ENCODE results near the gene CA6. TPM values are rescaled to one million over a fixed set of nuclear protein-coding genes. Genes with fewer than 3 reads are reported as not detected.
"Not testable (repeated sequence)": the region's sequence is repeated elsewhere in the genome, so short reads cannot be mapped to it uniquely, and the experiment has no call there.

CA6 gene
- total RNA-seq, 4 donors from 2014 or later: not detected

DNA sequence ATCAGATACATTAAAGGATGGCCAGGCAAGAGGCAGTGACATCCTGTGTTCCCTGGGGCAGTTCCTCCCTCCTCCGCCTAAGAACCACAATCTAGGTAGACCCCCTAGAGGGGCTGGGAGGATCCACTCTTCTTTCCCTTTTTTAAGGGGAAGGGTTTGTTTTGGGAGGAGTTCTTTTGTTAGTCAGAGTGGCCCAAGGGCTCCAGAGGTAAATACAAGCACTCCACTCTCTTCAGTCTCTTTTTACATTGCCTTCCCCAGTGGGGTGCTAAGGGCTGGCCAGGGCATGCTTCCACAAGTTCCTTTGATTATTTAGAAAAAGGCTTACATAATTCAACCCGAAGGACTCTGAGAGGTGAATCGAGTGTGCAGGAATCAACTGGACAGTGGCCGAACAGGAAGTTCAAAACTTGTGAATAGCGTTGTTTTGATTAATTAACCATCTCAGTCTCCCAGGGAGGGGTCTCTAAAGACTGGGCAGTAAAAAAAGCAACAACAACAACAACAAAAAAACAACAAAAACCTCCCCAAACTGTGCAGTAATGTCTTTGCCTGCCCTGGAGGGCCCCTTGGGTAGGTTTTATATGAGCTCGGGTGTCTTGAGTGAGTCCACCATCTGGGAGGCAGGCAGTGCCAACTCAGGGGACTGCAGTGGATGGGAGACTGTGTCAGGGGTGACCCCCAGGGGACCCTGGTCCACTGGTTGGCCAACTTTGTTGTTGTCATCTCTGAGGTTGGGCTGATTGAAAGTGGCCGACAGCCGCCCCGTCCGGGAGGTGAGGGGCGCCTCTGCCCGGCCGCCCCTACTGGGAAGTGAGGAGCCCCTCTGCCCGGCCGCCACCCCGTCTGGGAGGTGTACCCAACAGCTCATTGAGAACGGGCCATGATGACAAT is 34.0 kb upstream of the CA6 start:
- Histone ChIP-seq H3K4me3 (no peak overlapping the region), H3K9me3 (no peaks in the 10 kb centered on the region), H3K36me3 (no peaks in the 10 kb centered on the region), H3K4me1 (no peaks in the 10 kb centered on the region), H3K27me3 (no peaks in the 10 kb centered on the region), H3K27ac (no peak overlapping the region)
- TF ChIP-seq, protein P1, sequence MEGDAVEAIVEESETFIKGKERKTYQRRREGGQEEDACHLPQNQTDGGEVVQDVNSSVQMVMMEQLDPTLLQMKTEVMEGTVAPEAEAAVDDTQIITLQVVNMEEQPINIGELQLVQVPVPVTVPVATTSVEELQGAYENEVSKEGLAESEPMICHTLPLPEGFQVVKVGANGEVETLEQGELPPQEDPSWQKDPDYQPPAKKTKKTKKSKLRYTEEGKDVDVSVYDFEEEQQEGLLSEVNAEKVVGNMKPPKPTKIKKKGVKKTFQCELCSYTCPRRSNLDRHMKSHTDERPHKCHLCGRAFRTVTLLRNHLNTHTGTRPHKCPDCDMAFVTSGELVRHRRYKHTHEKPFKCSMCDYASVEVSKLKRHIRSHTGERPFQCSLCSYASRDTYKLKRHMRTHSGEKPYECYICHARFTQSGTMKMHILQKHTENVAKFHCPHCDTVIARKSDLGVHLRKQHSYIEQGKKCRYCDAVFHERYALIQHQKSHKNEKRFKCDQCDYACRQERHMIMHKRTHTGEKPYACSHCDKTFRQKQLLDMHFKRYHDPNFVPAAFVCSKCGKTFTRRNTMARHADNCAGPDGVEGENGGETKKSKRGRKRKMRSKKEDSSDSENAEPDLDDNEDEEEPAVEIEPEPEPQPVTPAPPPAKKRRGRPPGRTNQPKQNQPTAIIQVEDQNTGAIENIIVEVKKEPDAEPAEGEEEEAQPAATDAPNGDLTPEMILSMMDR (IDR thresholded peaks at IDR 0.05): no peak
- no peak for TF ChIP-seq POLR2A (IDR thresholded peaks at IDR 0.05)
- no peak for DNase-seq

DNA sequence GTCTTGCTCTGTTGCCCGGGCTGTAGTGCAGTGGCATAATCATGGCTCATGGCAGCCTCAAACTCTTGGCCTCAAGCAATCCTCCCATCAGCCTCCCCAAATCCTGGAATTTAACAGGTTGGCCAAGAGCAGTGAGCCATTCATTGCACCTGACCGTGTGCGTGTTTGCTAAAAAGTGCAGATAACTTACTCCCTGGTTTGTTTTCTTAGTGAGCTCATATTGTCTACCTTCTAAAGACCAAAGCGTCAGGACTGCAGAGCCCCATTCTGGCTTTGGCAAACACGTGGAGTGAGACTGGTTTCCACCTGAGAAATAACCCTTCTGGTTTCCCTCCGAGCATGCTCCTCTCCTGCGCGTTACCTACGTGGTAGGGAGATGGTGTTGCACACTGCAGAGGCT is 32.2 kb upstream of the CA6 start:
- no peak overlapping the region for H3K4me3 ChIP-seq
- DNase-seq: no peak
- TF ChIP-seq, protein P1 (IDR thresholded peaks at IDR 0.05): no peak
- no peak for TF ChIP-seq POLR2A (IDR thresholded peaks at IDR 0.05)
- no peak overlapping the region for H3K27ac ChIP-seq
- no peaks in the 10 kb centered on the region for H3K4me1 ChIP-seq
- no peaks in the 10 kb centered on the region for H3K27me3 ChIP-seq
- no peaks in the 10 kb centered on the region for H3K9me3 ChIP-seq
- no peaks in the 10 kb centered on the region for H3K36me3 ChIP-seq

DNA sequence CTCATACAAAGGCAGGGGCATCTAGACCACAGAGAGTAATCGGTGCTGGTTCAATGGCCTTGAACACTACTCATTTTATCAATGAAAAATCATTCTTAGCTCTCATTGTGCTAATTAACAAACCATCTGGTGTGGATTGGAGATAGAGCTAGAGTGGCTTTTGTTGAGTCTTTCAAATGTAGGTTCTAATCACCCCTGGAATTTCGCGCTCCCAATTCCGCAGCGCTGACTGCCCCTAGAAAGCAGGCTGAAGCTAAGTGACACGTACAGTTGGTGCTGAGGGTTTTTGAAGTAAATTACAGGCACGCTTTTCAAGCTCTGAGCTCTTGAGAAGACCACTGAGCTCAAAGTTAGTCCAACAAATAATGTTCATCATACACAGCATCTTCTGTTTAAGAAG is 31.2 kb upstream of the CA6 start:
- no peak for DNase-seq
- no peak for TF ChIP-seq POLR2A (IDR thresholded peaks at IDR 0.05)
- TF ChIP-seq, protein P1 (IDR thresholded peaks at IDR 0.05): no peak
- Histone ChIP-seq H3K4me3 (no peak overlapping the region), H3K4me1 (no peaks in the 10 kb centered on the region), H3K36me3 (no peaks in the 10 kb centered on the region), H3K27me3 (no peaks in the 10 kb centered on the region), H3K27ac (no peak overlapping the region), H3K9me3 (no peaks in the 10 kb centered on the region)

DNA sequence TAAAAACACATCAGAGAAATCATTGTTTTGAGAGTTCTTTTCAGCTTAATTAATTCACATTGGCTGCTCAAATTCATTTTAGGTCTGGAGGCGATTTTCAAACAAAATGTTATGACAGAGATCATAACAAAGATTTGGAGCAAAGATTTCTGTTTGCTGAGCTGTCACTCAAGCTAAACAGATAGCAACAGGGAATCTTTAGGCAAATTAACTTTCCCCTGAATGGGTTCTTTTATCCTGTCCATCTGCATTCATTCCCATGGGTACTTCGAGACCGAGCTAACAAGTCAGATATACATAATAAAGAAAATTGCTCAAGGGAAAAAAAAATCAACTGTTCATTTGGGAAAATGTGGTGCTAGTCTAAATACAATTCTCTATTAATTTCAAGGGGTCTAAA is 30.2 kb upstream of the CA6 start:
- H3K27ac ChIP-seq: no peak overlapping the region
- TF ChIP-seq, protein P1 (IDR thresholded peaks at IDR 0.05): no peak
- TF ChIP-seq POLR2A (IDR thresholded peaks at IDR 0.05): no peak
- H3K4me3 ChIP-seq: no peak overlapping the region
- DNase-seq: no peak
- no peaks in the 10 kb centered on the region for H3K4me1 ChIP-seq
- H3K36me3 ChIP-seq: no peaks in the 10 kb centered on the region
- no peaks in the 10 kb centered on the region for H3K9me3 ChIP-seq
- H3K27me3 ChIP-seq: no peaks in the 10 kb centered on the region

DNA sequence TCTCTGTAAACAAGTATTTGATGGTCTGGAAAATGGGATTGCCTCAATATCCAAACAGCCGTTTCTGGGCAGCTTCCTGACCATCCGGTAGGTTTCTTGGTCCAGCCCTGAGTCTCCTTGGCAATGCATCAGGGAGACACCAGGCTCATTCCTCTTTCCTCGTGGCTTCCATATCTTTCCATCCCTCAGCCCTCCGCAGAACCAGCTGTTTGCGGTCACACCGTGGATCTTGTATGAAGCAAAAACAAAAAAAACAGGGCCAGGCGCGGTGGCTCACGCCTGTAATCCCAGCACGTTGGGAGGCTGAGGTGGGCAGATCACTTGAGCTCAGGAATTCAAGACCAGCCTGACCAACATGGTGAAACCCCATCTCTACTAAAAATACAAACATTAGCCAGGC is 28.1 kb upstream of the CA6 start:
- H3K27ac ChIP-seq, H3K36me3 ChIP-seq, H3K9me3 ChIP-seq, H3K4me1 ChIP-seq, DNase-seq, H3K4me3 ChIP-seq, H3K27me3 ChIP-seq: not testable (repeated sequence)

DNA sequence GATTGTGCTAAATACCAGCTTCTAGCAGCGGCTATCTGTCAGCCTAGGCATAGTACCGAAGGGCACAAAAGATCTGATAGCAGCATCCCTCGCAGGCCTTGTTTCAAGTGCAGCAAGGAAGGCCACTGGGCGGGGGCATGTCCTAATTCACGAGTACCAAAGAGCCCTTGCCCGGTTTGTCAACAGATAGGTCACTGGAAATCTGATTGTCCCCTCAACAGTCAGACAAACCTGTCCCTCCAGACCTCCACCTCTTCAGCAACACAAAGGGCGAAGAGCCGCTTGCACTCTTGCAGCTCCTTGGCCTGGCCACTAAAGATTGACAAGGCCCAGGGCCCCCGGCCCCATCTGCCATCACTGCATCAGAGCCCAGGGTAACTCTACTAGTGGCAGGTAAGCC is 22.7 kb upstream of the CA6 start:
- Histone ChIP-seq H3K27ac (no peak overlapping the region), H3K36me3 (no peaks in the 10 kb centered on the region), H3K27me3 (no peaks in the 10 kb centered on the region), H3K4me3 (no peak overlapping the region), H3K9me3 (no peaks in the 10 kb centered on the region), H3K4me1 (no peaks in the 10 kb centered on the region)
- no peak for TF ChIP-seq POLR2A (IDR thresholded peaks at IDR 0.05)
- TF ChIP-seq, protein P1 (IDR thresholded peaks at IDR 0.05): no peak
- no peak for DNase-seq
